Measurements from ENCODE around the gene CHID1. TPM values are rescaled to one million over a fixed set of nuclear protein-coding genes. Genes with fewer than 3 reads are reported as not detected.
A peak's percentile ranks its signal among the peaks of the same experiment; 100 is the strongest.

CHID1 gene
- total RNA-seq: 10 to 100 TPM; 36.0 to 55.3 (median 46.4) TPM

- peaks cover 0 to 27% of the 10 kb centered on the region in 2 donors for H3K36me3 ChIP-seq
- WGBS, 2 donors (ENCODE audit: low coverage in 1 of 2): no CpG with 5 or more reads among the region's 59 CpGs
- peak; percentile 92 for ATAC-seq
Observed at GRCh38 chr11:910589-911030, at the start of gene CHID1. Gene CHID1, minus strand, starts transcription at chr11:910810. Its CDS starts 5,994 bp downstream, at chr11:904816.

GRCh38 chr11:959608-960007 is 49.0 kb upstream of the CHID1 start:
- no peaks in the 10 kb centered on the region for H3K27me3 ChIP-seq
- TF ChIP-seq CTCF (IDR thresholded peaks at IDR 0.05): no peak
- TF ChIP-seq POLR2AphosphoS5 (IDR thresholded peaks at IDR 0.05): no peak
- TF ChIP-seq POLR2A (IDR thresholded peaks at IDR 0.05): no peak
- no peak for TF ChIP-seq EP300 (IDR thresholded peaks at IDR 0.05)
- H3K4me3 ChIP-seq: no peak overlapping the region
- H3K4me1 ChIP-seq: peaks cover 0 to 24% (median 0%) of the 10 kb centered on the region in 3 donors
- no peak overlapping the region for H3K27ac ChIP-seq
- no peak for ATAC-seq
- WGBS, 2 donors (ENCODE audit: low coverage in 1 of 2): 87% methylated on average over 4 of the region's 10 CpGs; no CpG with 5 or more reads in 1 of the 2 donors
- H3K36me3 ChIP-seq: peaks cover 0 to 85% of the 10 kb centered on the region in 2 donors
- no peaks in the 10 kb centered on the region for H3K9me3 ChIP-seq

More at GRCh38 chr11:910589-911030, at the start of gene CHID1:
- Histone ChIP-seq H3K27ac (peak within 1 kb of the TSS; percentile 44 to 95 (median 95)), H3K4me1 (peaks cover 0 to 33% (median 10%) of the 10 kb centered on the region in 3 donors), H3K9me3 (no peaks in the 10 kb centered on the region), H3K27me3 (no peaks in the 10 kb centered on the region), H3K4me3 (peak within 1 kb of the TSS; percentile 61 to 96)
- TF ChIP-seq CTCF (IDR thresholded peaks at IDR 0.05) (no peak), POLR2AphosphoS5 (IDR thresholded peaks at IDR 0.05) (no peak), POLR2A (IDR thresholded peaks at IDR 0.05) (peak; percentile 36 to 45)

GRCh38 chr11:959027-959426 is 48.4 kb upstream of the CHID1 start:
- Histone ChIP-seq H3K9me3 (no peaks in the 10 kb centered on the region), H3K27ac (no peak overlapping the region), H3K27me3 (no peaks in the 10 kb centered on the region), H3K36me3 (peaks cover 0 to 79% of the 10 kb centered on the region in 2 donors), H3K4me3 (no peak overlapping the region), H3K4me1 (peaks cover 0 to 30% (median under 1%) of the 10 kb centered on the region in 3 donors)
- no peak for ATAC-seq
- TF ChIP-seq POLR2AphosphoS5 (IDR thresholded peaks at IDR 0.05) (no peak), EP300 (IDR thresholded peaks at IDR 0.05) (no peak), POLR2A (IDR thresholded peaks at IDR 0.05) (no peak), CTCF (IDR thresholded peaks at IDR 0.05) (no peak)
- WGBS, 2 donors (ENCODE audit: low coverage in 1 of 2): 76 to 79% methylated on average over 5 to 10 of the region's 14 CpGs

- 86 to 92% methylated on average over 3 of the region's 7 CpGs for WGBS, 2 donors (ENCODE audit: low coverage in 1 of 2)
- TF ChIP-seq POLR2A (IDR thresholded peaks at IDR 0.05) (no peak), POLR2AphosphoS5 (IDR thresholded peaks at IDR 0.05) (no peak), EP300 (IDR thresholded peaks at IDR 0.05) (no peak), CTCF (IDR thresholded peaks at IDR 0.05) (no peak)
- no peak for ATAC-seq
- Histone ChIP-seq H3K27ac (no peak overlapping the region), H3K9me3 (no peaks in the 10 kb centered on the region), H3K27me3 (no peaks in the 10 kb centered on the region), H3K4me1 (peaks cover 0 to 38% (median 2%) of the 10 kb centered on the region in 3 donors), H3K4me3 (no peak overlapping the region), H3K36me3 (peaks cover 0 to 70% of the 10 kb centered on the region in 2 donors)
Observed at GRCh38 chr11:958101-958500, 47.5 kb upstream of the CHID1 start.

- H3K4me3 ChIP-seq: no peak overlapping the region
- TF ChIP-seq CTCF (IDR thresholded peaks at IDR 0.05) (no peak), POLR2A (IDR thresholded peaks at IDR 0.05) (no peak), POLR2AphosphoS5 (IDR thresholded peaks at IDR 0.05) (no peak), EP300 (IDR thresholded peaks at IDR 0.05) (no peak)
- no peaks in the 10 kb centered on the region for H3K9me3 ChIP-seq
- ATAC-seq: no peak
- H3K36me3 ChIP-seq: peaks cover 0 to 62% of the 10 kb centered on the region in 2 donors
- no peaks in the 10 kb centered on the region for H3K27me3 ChIP-seq
- peaks cover 0 to 45% (median 2%) of the 10 kb centered on the region in 3 donors for H3K4me1 ChIP-seq
- no peak overlapping the region for H3K27ac ChIP-seq
- 74 to 93% methylated on average over 3 of the region's 11 CpGs for whole genome bisulfite sequencing, 2 donors (ENCODE audit: low coverage in 1 of 2)
Observed at GRCh38 chr11:957212-957920, 46.8 kb upstream of the CHID1 start.
